22Rv1 (cell line): ENCODE results near the gene PRXL2B.

Source experiments
- CTCF ChIP-seq: fragments of 450-650 bp; IDR thresholded peaks from 2 replicates; pipeline ENCODE4 v1.5.1; 2017; ENCODE audit warnings: mild to moderate bottlenecking
- ZFX ChIP-seq: fragments of 450-650 bp; IDR thresholded peaks from 2 replicates; pipeline ENCODE4 v1.6.1; 2017; ENCODE audit warnings: antibody characterized with exemption, borderline replicate concordance

- TF ChIP-seq CTCF = no peak
- TF ChIP-seq ZFX = no peak
Measured at GRCh38 chr1:2630498-2631135, 44.0 kb downstream of the PRXL2B start.
